ENCODE measurements around the gene CCND2.

CCND2 gene

GRCh38 chr12:4273652-4274395 is at the start of gene CCND2:
Gene CCND2 (plus strand): TSS chr12:4273762. CDS start chr12:4274041, 279 bp downstream.
- Histone ChIP-seq H3K36me3 (ENCODE audit: insufficient read depth, low read length) (no peaks in the 10 kb centered on the region), H3K9me3 (ENCODE audit: insufficient read depth, low read depth, low read length) (no peaks in the 10 kb centered on the region), H3F3A (ENCODE audit: low read depth) (no peaks in the 10 kb centered on the region), H3K9ac (ENCODE audit: low read depth, low read length, poor library complexity, severe bottlenecking) (peak within 1 kb of the TSS; percentile 84), H3K4me2 (ENCODE audit: low read depth, low read length, poor library complexity, severe bottlenecking) (peak within 1 kb of the TSS; percentile 96), H3K79me2 (ENCODE audit: insufficient read depth, low read length) (no peaks in the 10 kb centered on the region), H3K9me2 (replicated peaks; ENCODE audit: low read depth, low read length) (no peaks in the 10 kb centered on the region), H3K4me3 (ENCODE audit: low read length, poor library complexity, severe bottlenecking) (peak within 1 kb of the TSS; percentile 83), H4K20me1 (ENCODE audit: insufficient read depth, low read length, poor library complexity, severe bottlenecking) (no peaks in the 10 kb centered on the region), H3K27me3 (ENCODE audit: insufficient read depth, low read length, poor library complexity, severe bottlenecking) (peaks cover 50% of the 10 kb centered on the region), H3K4me1 (ENCODE audit: insufficient read depth, low read length, poor library complexity, severe bottlenecking) (peaks cover 44% of the 10 kb centered on the region), H2AFZ (ENCODE audit: low read length) (peak within 1 kb of the TSS; percentile 89)
- no peak for TF ChIP-seq CTCF (conservative IDR thresholded peaks at IDR 0.05; ENCODE audit: low read length)
- TF ChIP-seq EZH2phosphoT487 (IDR thresholded peaks at IDR 0.05; ENCODE audit: borderline replicate concordance): no peak

- TF ChIP-seq EZH2phosphoT487 (IDR thresholded peaks at IDR 0.05; ENCODE audit: borderline replicate concordance): no peak
- TF ChIP-seq CTCF (conservative IDR thresholded peaks at IDR 0.05; ENCODE audit: low read length): no peak
- no peaks in the 10 kb centered on the region for H3K36me3 ChIP-seq (ENCODE audit: insufficient read depth, low read length)
- H3K79me2 ChIP-seq (ENCODE audit: insufficient read depth, low read length): no peaks in the 10 kb centered on the region
- peak overlapping the region; percentile 31 for H3K4me2 ChIP-seq (ENCODE audit: low read depth, low read length, poor library complexity, severe bottlenecking)
- no peak overlapping the region for H3K9ac ChIP-seq (ENCODE audit: low read depth, low read length, poor library complexity, severe bottlenecking)
- peaks cover 26% of the 10 kb centered on the region for H3K4me1 ChIP-seq (ENCODE audit: insufficient read depth, low read length, poor library complexity, severe bottlenecking)
- H3K9me2 ChIP-seq (replicated peaks; ENCODE audit: low read depth, low read length): no peaks in the 10 kb centered on the region
- no peaks in the 10 kb centered on the region for H3K27me3 ChIP-seq (ENCODE audit: insufficient read depth, low read length, poor library complexity, severe bottlenecking)
- no peak overlapping the region for H3K4me3 ChIP-seq (ENCODE audit: low read length, poor library complexity, severe bottlenecking)
- H2AFZ ChIP-seq (ENCODE audit: low read length): no peak overlapping the region
- no peaks in the 10 kb centered on the region for H4K20me1 ChIP-seq (ENCODE audit: insufficient read depth, low read length, poor library complexity, severe bottlenecking)
- H3F3A ChIP-seq (ENCODE audit: low read depth): no peaks in the 10 kb centered on the region
- no peaks in the 10 kb centered on the region for H3K9me3 ChIP-seq (ENCODE audit: insufficient read depth, low read depth, low read length)
These were observed 49.2 kb upstream of the CCND2 start for GRCh38 chr12:4224206-4224889.

DNA sequence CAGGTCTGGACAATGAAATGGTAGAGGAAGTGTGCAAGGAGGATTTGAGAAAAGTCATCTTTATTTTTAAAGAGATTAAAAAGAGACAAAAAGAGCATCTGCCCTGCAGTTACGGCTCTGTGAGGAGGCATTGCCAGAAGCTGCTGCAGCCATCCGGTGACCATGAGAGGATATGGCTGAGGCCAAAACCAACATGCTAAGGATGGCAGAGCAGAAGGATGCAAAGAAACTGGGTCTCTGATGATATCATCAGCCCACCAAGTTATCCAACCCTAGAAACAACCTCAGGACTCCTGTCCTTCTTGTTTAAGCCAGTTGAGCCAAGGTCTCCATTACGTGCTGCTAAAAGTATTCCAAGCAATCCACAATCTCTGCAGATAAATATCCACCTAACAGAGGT is 48.0 kb upstream of the CCND2 start:
- Histone ChIP-seq H3K4me2 (ENCODE audit: low read depth, low read length, poor library complexity, severe bottlenecking) (no peak overlapping the region), H3F3A (ENCODE audit: low read depth) (no peaks in the 10 kb centered on the region), H3K4me3 (ENCODE audit: low read length, poor library complexity, severe bottlenecking) (no peak overlapping the region), H4K20me1 (ENCODE audit: insufficient read depth, low read length, poor library complexity, severe bottlenecking) (no peaks in the 10 kb centered on the region), H3K79me2 (ENCODE audit: insufficient read depth, low read length) (no peaks in the 10 kb centered on the region), H3K9me3 (ENCODE audit: insufficient read depth, low read depth, low read length) (no peaks in the 10 kb centered on the region), H2AFZ (ENCODE audit: low read length) (no peak overlapping the region), H3K9ac (ENCODE audit: low read depth, low read length, poor library complexity, severe bottlenecking) (no peak overlapping the region), H3K4me1 (ENCODE audit: insufficient read depth, low read length, poor library complexity, severe bottlenecking) (peaks cover 14% of the 10 kb centered on the region), H3K36me3 (ENCODE audit: insufficient read depth, low read length) (no peaks in the 10 kb centered on the region), H3K27me3 (ENCODE audit: insufficient read depth, low read length, poor library complexity, severe bottlenecking) (no peaks in the 10 kb centered on the region), H3K9me2 (replicated peaks; ENCODE audit: low read depth, low read length) (no peaks in the 10 kb centered on the region)
- TF ChIP-seq EZH2phosphoT487 (IDR thresholded peaks at IDR 0.05; ENCODE audit: borderline replicate concordance) (no peak), CTCF (conservative IDR thresholded peaks at IDR 0.05; ENCODE audit: low read length) (no peak)

All from Loucy (cell line).